Measurements from ENCODE around the gene PRR29. TPM values are rescaled to one million over a fixed set of nuclear protein-coding genes. Genes with fewer than 3 reads are reported as not detected.

The PRR29 gene
- total RNA-seq, 1 experiment from 2014 or later, result 0.85 TPM

GRCh38 chr17:64004218-64004770 lies 6.1 kb downstream of the PRR29 start (continued):
- TF ChIP-seq PREB (CRISPR knock-in tag; IDR thresholded peaks at IDR 0.05; ENCODE audit: borderline replicate concordance) (no peak), CREB1 (CRISPR knock-in tag; IDR thresholded peaks at IDR 0.05) (no peak), STAT6 (CRISPR knock-in tag; conservative IDR thresholded peaks at IDR 0.05; ENCODE audit: low read depth) (no peak)

- H3K9me3 Mint-ChIP-seq, result no peaks in the 10 kb centered on the region
- peaks cover 17% of the 10 kb centered on the region for H3K4me1 Mint-ChIP-seq
- H3K36me3 Mint-ChIP-seq, result no peaks in the 10 kb centered on the region
- DNase-seq (ENCODE audit: low spot score), result no peak
- CTCF ChIA-PET, result interaction anchor here (0.7 to 3.2 kb wide), 9 partner anchors 11 to 124 kb away, joined by 3 to 13 read pairs (median 4); partner anchors contain the start of genes GH1 and GH2
- POLR2A ChIA-PET, result no interaction called here
- TF ChIP-seq ZNF532 (CRISPR knock-in tag; IDR thresholded peaks at IDR 0.05; ENCODE audit: borderline replicate concordance) (no peak), PRDM15 (CRISPR knock-in tag; IDR thresholded peaks at IDR 0.05) (peak; percentile 49; the same call in 1 of the 2 replicates)
- no peak for ATAC-seq
- H3K4me3 Mint-ChIP-seq, result no peak overlapping the region
- no peak overlapping the region for H3K27ac Mint-ChIP-seq
- H3K27me3 Mint-ChIP-seq (ENCODE audit: low read depth), result no peaks in the 10 kb centered on the region; the same call in none of the 2 replicates
Measured at GRCh38 chr17:64004903-64005733, 7.0 kb downstream of the PRR29 start.

GRCh38 chr17:64005734-64006167 lies 7.6 kb downstream of the PRR29 start:
- Mint-ChIP-seq H3K36me3 (no peaks in the 10 kb centered on the region), H3K27me3 (ENCODE audit: low read depth) (no peaks in the 10 kb centered on the region; the same call in 1 of the 2 replicates), H3K4me1 (peaks cover 18% of the 10 kb centered on the region), H3K9me3 (no peaks in the 10 kb centered on the region), H3K4me3 (no peak overlapping the region), H3K27ac (no peak overlapping the region)
- POLR2A ChIA-PET, result interaction anchor here (0.7 kb wide), 1 partner anchor 18 kb away, joined by 3 read pairs; no protein-coding TSS in a partner anchor
- no peak for TF ChIP-seq NFATC4 (CRISPR knock-in tag; IDR thresholded peaks at IDR 0.05)
- TF ChIP-seq NFE2L1 (CRISPR knock-in tag; IDR thresholded peaks at IDR 0.05), result no peak
- TF ChIP-seq ZNF671 (CRISPR knock-in tag; IDR thresholded peaks at IDR 0.05), result no peak
- TF ChIP-seq ATF2 (CRISPR knock-in tag; IDR thresholded peaks at IDR 0.05; ENCODE audit: borderline replicate concordance, low read depth), result no peak
- TF ChIP-seq HMGA2 (CRISPR knock-in tag; IDR thresholded peaks at IDR 0.05), result no peak
- TF ChIP-seq TEAD4 (CRISPR knock-in tag; IDR thresholded peaks at IDR 0.05), result no peak
- no peak; the same call in 1 of the 2 replicates for ATAC-seq
- no peak for DNase-seq (ENCODE audit: low spot score)
- CTCF ChIA-PET, result interaction anchor here (0.7 to 3.2 kb wide), 10 partner anchors 11 to 124 kb away, joined by 3 to 13 read pairs (median 5); partner anchors contain the start of genes GH1 and GH2

Data from WTC11 (cell line).